Parathyroid adenoma (tissue), 2 donors: ENCODE results near the gene XAGE2.

Experiments used
- H2AFZ ChIP-seq: fragments of 300-600 bp; sonication (generic); one replicate; pipeline ENCODE4 v1.7.0; 2017; ENCODE audit warnings: antibody characterized with exemption, mild to moderate bottlenecking
- H3K27ac ChIP-seq: fragments of 300-600 bp; sonication (generic); one replicate; pipeline ENCODE4 v1.7.0; 2017
- H3K27me3 ChIP-seq: fragments of 300-600 bp; sonication (generic); one replicate; pipeline ENCODE4 v1.7.0; 2017; ENCODE audit warnings: low read length; ENCODE audit not compliant: control insufficient read depth, insufficient read depth
- H3K36me3 ChIP-seq: fragments of 300-600 bp; sonication (generic); one replicate; pipeline ENCODE4 v1.7.0; 2017; ENCODE audit warnings: low read length; ENCODE audit not compliant: control insufficient read depth, insufficient read depth
- H3K4me1 ChIP-seq: fragments of 300-600 bp; sonication (generic); one replicate; pipeline ENCODE4 v1.7.0; 2017; ENCODE audit warnings: control low read depth
- H3K4me2 ChIP-seq: fragments of 300-600 bp; sonication (generic); one replicate; pipeline ENCODE4 v1.7.0; 2017; ENCODE audit warnings: low read length
- H3K4me3 ChIP-seq: fragments of 300-600 bp; sonication (generic); one replicate; pipeline ENCODE4 v1.7.0; 2017; ENCODE audit warnings: low read depth, low read length
- H3K79me2 ChIP-seq: fragments of 300-600 bp; sonication (generic); one replicate; pipeline ENCODE4 v1.7.0; 2017; ENCODE audit warnings: control low read depth
- H3K9ac ChIP-seq: fragments of 300-600 bp; sonication (generic); one replicate; pipeline ENCODE4 v1.7.0; 2017; ENCODE audit warnings: mild to moderate bottlenecking
- H3K9me3 ChIP-seq: fragments of 300-600 bp; sonication (generic); one replicate; pipeline ENCODE4 v1.7.0; 2017; ENCODE audit warnings: low read length; ENCODE audit not compliant: control insufficient read depth
- CTCF ChIP-seq: fragments of 300-600 bp; sonication (generic); IDR thresholded peaks from one replicate; pipeline ENCODE4 v1.7.0; 2017; ENCODE audit warnings: antibody characterized with exemption, mild to moderate bottlenecking
- donor health status: primary hyperparathyroidism.

XAGE2 gene

GRCh38 chrX:52355108-52355507 lies 13.7 kb upstream of the XAGE2 start:
- no peak overlapping the region for H3K4me3 ChIP-seq
- H3K4me1 ChIP-seq = no peaks in the 10 kb centered on the region
- no peak for TF ChIP-seq CTCF
- H3K4me2 ChIP-seq = no peak overlapping the region
- H2AFZ ChIP-seq = no peak overlapping the region
- no peaks in the 10 kb centered on the region for H3K36me3 ChIP-seq
- no peak overlapping the region for H3K9ac ChIP-seq
- H3K79me2 ChIP-seq = no peaks in the 10 kb centered on the region
- no peak overlapping the region for H3K27ac ChIP-seq
- no peaks in the 10 kb centered on the region for H3K27me3 ChIP-seq
- H3K9me3 ChIP-seq = no peaks in the 10 kb centered on the region

GRCh38 chrX:52359614-52360232 lies 9.1 kb upstream of the XAGE2 start:
- no peak overlapping the region for H3K27ac ChIP-seq
- no peak overlapping the region for H3K4me2 ChIP-seq
- no peak overlapping the region for H2AFZ ChIP-seq
- no peak for TF ChIP-seq CTCF
- H3K4me1 ChIP-seq = no peaks in the 10 kb centered on the region
- no peaks in the 10 kb centered on the region for H3K27me3 ChIP-seq
- H3K36me3 ChIP-seq = no peaks in the 10 kb centered on the region
- H3K9ac ChIP-seq = no peak overlapping the region
- no peak overlapping the region for H3K4me3 ChIP-seq
- no peaks in the 10 kb centered on the region for H3K79me2 ChIP-seq
- no peaks in the 10 kb centered on the region for H3K9me3 ChIP-seq

GRCh38 chrX:52361941-52362340 lies 6.9 kb upstream of the XAGE2 start:
- TF ChIP-seq CTCF = no peak
- Histone ChIP-seq H3K79me2 (no peaks in the 10 kb centered on the region), H3K4me1 (no peaks in the 10 kb centered on the region), H3K4me2 (no peak overlapping the region), H3K9ac (no peak overlapping the region), H3K27me3 (no peaks in the 10 kb centered on the region), H3K27ac (no peak overlapping the region), H3K4me3 (no peak overlapping the region), H3K9me3 (no peaks in the 10 kb centered on the region), H2AFZ (no peak overlapping the region), H3K36me3 (no peaks in the 10 kb centered on the region)

GRCh38 chrX:52363247-52363883 lies 5.5 kb upstream of the XAGE2 start:
- Histone ChIP-seq H3K4me2 (no peak overlapping the region), H3K27me3 (no peaks in the 10 kb centered on the region), H3K4me1 (no peaks in the 10 kb centered on the region), H3K9me3 (no peaks in the 10 kb centered on the region), H2AFZ (no peak overlapping the region), H3K9ac (no peak overlapping the region), H3K27ac (no peak overlapping the region), H3K36me3 (no peaks in the 10 kb centered on the region), H3K79me2 (no peaks in the 10 kb centered on the region), H3K4me3 (no peak overlapping the region)
- TF ChIP-seq CTCF = no peak

- Histone ChIP-seq H3K4me2 (no peak overlapping the region), H3K27ac (no peak overlapping the region), H3K36me3 (no peaks in the 10 kb centered on the region), H3K4me1 (no peaks in the 10 kb centered on the region), H3K9ac (no peak overlapping the region), H3K79me2 (no peaks in the 10 kb centered on the region), H2AFZ (no peak overlapping the region), H3K4me3 (no peak overlapping the region), H3K9me3 (no peaks in the 10 kb centered on the region), H3K27me3 (no peaks in the 10 kb centered on the region)
- TF ChIP-seq CTCF = no peak
Measured at GRCh38 chrX:52378870-52379269, 10.0 kb downstream of the XAGE2 start.
